ENCODE results near the gene COL24A1.

The COL24A1 gene

GRCh38 chr1:85822696-85823095, 333.9 kb downstream of the COL24A1 start:
- CTCF ChIA-PET, result no interaction called here
- POLR2A ChIA-PET, result no interaction called here
- TF ChIP-seq CTCF (IDR thresholded peaks at IDR 0.05; ENCODE audit: control extremely low read depth, extremely low read depth, low read depth, missing control alignments), result no peak
- DNase-seq (ENCODE audit: extremely low spot score), result no peak

DNA sequence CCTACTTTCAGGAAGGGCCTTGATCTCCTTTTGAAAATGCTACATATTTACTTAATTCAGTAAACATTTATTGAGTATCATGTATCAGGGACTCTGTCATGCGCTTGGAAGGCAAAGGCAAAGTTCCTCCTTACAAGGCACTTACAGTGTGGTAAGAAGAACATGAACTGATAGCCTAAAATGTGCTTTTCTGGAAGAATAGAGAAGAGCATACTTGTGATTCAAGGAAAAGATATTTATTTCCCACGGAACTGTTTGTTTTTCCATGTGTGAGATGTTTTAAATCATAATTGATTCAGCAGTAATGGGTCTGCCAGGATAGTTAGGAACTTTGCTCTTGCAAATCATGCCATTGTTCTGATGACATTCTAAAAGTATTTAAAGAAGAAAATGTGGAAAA, 338.2 kb downstream of the COL24A1 start:
- DNase-seq (ENCODE audit: extremely low spot score), result no peak
- TF ChIP-seq CTCF (IDR thresholded peaks at IDR 0.05; ENCODE audit: control extremely low read depth, extremely low read depth, low read depth, missing control alignments), result no peak
- ChIA-PET CTCF (interaction anchor here (0.9 to 1.2 kb wide), 2 partner anchors 21 to 31 kb away, joined by 3 read pairs; no protein-coding TSS in a partner anchor), POLR2A (no interaction called here)

- POLR2A ChIA-PET, result no interaction called here
- TF ChIP-seq CTCF (IDR thresholded peaks at IDR 0.05; ENCODE audit: control extremely low read depth, extremely low read depth, low read depth, missing control alignments), result no peak
- no peak for DNase-seq (ENCODE audit: extremely low spot score)
- CTCF ChIA-PET, result interaction anchor here (0.9 to 1.0 kb wide), 2 partner anchors 18 to 33 kb away, joined by 3 read pairs; no protein-coding TSS in a partner anchor
Observed at GRCh38 chr1:85816606-85817005, 340.0 kb downstream of the COL24A1 start.

GRCh38 chr1:85815906-85816305, 340.7 kb downstream of the COL24A1 start:
- CTCF ChIA-PET, result interaction anchor here (0.9 to 1.0 kb wide), 2 partner anchors 19 to 34 kb away, joined by 3 read pairs; no protein-coding TSS in a partner anchor
- DNase-seq (ENCODE audit: extremely low spot score), result no peak
- TF ChIP-seq CTCF (IDR thresholded peaks at IDR 0.05; ENCODE audit: control extremely low read depth, extremely low read depth, low read depth, missing control alignments), result no peak
- POLR2A ChIA-PET, result no interaction called here

GRCh38 chr1:85806236-85806965, 350.2 kb downstream of the COL24A1 start:
- no peak for DNase-seq (ENCODE audit: extremely low spot score)
- POLR2A ChIA-PET, result no interaction called here
- CTCF ChIA-PET, result no interaction called here
- no peak for TF ChIP-seq CTCF (IDR thresholded peaks at IDR 0.05; ENCODE audit: control extremely low read depth, extremely low read depth, low read depth, missing control alignments)

GRCh38 chr1:85801520-85801919, 355.1 kb downstream of the COL24A1 start:
- no peak for DNase-seq (ENCODE audit: extremely low spot score)
- POLR2A ChIA-PET, result no interaction called here
- CTCF ChIA-PET, result no interaction called here
- no peak for TF ChIP-seq CTCF (IDR thresholded peaks at IDR 0.05; ENCODE audit: control extremely low read depth, extremely low read depth, low read depth, missing control alignments)

Measured in GM10248 (cell line).